NCI-H2227 (cell line): ENCODE results near the gene ASTN1.

Source experiments
- DNase-seq: peaks from one replicate; lab custom pipeline; 2025; ENCODE audit not compliant: unreplicated experiment; lab: John Stamatoyannopoulos, UW

ASTN1 gene

GRCh38 chr1:177164380-177165068, at the start of gene ASTN1:
Gene ASTN1, minus strand, starts transcription at chr1:177164712. Its CDS starts 36 bp downstream, at chr1:177164676.
- peak; percentile 67 for DNase-seq

DNA sequence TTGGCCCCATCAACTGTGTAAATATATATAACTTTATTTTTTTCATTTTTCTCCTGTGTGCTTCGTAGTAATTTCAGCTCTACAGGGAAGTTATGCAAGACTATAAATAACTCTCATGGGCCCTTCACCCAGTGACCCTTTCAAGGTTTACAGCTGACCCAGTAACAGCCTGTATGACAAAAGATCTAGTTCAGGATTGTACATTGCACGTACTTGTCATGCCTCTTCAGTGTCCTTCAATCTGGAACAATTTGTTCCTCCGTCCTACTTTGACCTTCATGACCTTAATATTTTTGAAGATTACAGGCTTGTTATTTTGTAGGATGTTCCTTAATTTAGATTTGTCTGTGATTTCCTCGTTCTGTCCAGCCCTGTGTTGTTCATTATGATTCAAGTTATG, 46.7 kb upstream of the ASTN1 start:
- DNase-seq, result peak; percentile 49

DNA sequence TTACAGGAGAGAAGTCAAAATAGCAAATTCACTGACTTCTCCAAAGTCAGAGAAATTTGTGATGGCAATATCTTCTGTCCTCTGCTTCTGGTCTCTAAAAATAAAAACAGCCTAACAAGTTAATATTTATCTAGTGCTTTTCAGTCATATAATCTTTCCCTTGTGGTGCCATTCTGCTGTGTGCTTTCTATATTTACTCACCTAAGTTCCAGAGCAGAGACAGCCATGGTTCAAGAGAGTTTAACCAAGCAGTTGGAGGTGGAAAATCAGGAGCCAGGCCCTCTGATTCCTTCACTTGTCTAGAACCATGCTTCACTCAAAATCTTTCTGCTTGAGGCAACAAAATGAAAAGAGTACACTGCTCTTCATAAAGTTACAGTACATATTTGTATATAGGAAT, 45.6 kb upstream of the ASTN1 start:
- no peak for DNase-seq

DNA sequence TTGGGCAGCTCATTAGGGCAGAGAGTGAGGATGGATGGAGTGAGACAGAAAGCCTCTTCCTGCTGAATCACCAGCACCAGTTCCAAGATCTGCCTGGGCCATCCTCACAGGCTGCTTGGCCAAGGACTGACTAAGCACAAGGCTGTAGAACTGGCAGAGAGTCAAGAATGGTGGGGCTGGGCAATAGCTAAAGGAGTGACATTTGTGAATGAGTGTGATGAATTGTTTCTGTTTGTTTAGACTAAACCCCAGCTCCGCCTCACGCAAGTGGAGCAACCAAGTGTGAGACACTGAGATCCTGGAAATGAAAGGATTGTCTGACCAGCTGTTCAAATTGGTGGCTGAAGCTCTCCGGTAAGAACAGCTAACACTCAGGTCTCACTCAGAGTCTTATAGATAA, 44.8 kb upstream of the ASTN1 start:
- DNase-seq, result peak; percentile 81

GRCh38 chr1:177208920-177209319, 44.4 kb upstream of the ASTN1 start:
- no peak for DNase-seq

GRCh38 chr1:177206831-177207355, 42.4 kb upstream of the ASTN1 start:
- DNase-seq, result no peak

- DNase-seq, result no peak
Measured at GRCh38 chr1:177200290-177200689, 35.8 kb upstream of the ASTN1 start.

DNA sequence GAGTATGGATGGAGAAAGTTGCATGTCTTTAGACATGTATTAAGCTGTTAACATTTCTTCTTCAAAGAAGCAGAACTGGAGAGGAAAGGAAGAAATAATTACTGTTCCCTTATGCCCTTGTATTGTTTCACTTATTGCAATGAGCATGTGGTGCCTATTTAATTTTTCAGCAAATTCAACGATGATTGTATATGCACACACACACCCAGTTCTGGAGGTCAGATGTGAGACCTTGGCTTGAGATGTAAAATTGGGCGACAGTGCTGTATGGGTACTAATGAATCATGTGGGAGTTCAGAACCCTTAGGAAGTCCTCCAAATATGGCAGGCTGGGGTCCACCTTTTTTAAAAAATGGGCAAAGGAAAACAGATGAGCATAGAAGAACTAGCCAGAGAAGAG, 33.7 kb upstream of the ASTN1 start:
- DNase-seq, result no peak

DNA sequence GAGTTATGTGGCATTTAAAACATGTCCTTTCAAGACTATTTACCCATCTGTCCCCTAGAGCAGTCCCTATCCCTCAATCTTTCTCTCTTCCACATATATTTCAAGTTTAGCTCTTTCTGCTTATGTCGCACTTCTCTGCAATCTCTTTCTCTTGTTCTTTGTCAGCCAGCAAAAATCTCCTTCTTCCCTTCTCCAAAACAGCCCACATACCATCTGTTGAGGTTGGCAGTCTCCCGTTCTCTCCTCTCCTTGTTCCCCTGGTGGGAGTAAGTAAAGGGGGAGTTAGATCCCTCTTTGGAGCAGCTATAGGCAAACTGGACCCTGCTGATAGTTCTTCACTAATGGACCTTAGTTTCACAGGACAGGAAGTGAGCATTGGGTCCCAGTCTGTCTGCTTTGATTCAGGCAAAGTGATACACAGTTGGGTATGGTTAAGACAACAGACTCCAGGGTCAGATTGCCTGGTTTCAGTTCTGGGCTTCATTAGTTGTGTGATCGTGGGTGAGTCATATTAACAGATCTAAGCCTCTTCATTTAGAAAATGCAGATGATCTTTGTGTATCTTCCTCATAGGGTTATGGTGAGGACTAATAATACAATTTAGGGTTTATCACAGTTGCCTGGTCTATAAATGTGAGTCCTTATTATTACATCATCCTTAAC, 25.9 kb upstream of the ASTN1 start:
- no peak for DNase-seq

- DNase-seq, result no peak
Measured at GRCh38 chr1:177186639-177187038, 22.1 kb upstream of the ASTN1 start.

- peak; percentile 14 for DNase-seq
Measured at GRCh38 chr1:177185209-177185608, 20.7 kb upstream of the ASTN1 start.

DNA sequence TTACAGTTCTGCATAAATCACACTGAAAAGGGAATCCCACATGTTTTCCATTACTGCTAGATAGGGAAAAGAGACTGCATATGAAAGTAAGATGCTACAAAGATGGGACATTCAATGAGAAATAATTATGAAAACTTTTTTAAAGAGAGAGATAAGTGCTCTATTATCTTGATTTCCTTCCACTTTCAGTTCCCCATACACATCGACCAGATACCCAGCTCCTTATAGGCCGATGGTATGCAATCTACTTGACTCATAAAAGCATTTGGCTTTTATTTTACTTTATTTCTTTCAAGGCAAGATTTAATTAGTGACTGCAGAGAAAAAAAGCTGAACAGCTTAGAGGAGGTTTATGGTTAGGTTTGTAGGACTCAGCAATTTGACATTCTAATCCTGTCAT, 19.3 kb upstream of the ASTN1 start:
- DNase-seq, result no peak

DNA sequence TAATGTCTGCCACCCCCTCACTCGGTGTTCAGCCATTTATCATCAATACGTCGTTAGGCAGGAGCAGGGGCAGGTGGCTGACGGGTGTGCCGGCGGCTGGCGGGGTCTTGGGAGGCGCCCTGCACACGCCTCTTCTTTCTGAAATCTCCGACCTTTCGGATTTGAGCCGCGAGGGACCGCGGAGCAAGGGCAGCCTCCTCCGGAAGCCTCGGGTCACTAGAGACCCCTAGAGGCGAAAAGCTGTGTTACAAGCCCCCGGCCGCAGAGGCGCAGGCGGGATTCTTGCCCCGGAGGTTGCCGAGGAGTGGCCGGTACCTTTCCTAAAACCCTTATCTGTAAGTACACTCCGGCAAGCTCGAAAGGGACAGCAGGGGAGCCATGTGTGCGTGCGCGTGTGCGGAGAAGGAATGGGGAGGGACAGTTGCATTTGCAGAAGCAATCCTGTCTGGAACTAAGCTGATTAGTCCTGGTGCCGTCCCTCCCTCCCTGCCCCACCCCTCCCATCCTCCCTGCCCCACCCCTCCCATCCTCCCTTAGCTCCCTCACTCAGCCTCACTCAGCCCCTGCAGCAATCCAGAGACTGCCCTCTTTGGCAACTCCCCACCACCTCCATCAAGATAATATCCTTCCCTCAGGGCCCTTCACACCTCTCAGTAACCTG, 17.2 kb upstream of the ASTN1 start:
- DNase-seq, result peak; percentile 91

DNA sequence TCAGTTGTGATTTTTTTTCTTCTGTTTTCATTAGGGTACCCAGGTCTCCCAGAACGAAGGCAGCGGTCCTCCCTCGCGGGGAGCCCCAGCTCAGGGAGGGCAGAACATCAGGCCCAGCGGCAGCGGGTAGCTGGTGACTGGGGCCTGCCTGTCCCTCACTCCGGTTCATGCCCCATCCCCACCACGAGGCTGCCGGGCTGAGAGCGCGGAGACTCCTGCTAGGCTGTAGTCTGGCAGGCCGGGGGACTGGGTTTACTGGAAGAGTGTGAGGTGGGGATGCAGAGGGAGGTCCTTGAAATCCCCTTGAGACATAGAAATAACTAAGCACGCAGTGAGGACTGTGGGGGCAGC, 16.7 kb upstream of the ASTN1 start:
- DNase-seq, result peak; percentile 49

- peak; percentile 28 for DNase-seq
Measured at GRCh38 chr1:177174921-177175634, 10.6 kb upstream of the ASTN1 start.

GRCh38 chr1:177173976-177174375, 9.5 kb upstream of the ASTN1 start:
- no peak for DNase-seq

DNA sequence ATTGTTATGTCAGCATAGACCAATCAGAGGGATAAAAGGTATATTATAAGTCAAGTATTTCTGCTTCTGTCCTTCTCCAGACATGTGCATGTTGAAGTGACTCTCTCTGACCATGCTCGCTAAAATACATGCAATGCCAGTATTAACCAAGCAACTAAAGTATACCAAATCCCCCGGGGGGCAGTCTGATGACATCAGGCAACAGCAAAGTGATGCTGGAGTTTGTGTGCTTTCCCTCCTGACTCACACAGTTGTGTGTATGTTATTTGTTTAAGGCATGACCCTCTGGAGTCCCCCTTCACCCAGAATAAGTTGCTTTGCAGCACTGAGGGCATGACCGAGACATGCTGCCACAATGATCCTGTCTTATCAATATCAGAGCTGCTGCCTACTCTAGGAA, 8.4 kb upstream of the ASTN1 start:
- no peak for DNase-seq

DNA sequence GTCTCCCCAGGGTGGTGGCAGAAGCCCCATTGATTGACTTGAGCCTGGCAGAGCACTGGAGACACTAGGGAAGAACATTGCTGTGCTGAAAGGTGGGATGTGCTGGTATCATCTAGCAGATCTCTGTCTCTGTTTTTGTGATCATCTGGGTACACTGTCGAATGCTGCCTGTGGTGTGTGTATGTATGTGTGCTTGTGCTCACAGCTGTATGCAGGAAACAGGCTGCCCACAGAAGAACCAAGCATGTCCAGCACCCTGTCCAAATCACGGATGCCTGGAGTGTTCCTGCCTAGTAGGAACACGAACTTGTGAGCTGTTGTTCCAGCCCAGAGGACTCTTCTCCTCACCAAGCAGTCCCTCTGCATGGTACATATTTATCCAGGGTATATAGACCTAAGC, 7.8 kb upstream of the ASTN1 start:
- no peak for DNase-seq

DNA sequence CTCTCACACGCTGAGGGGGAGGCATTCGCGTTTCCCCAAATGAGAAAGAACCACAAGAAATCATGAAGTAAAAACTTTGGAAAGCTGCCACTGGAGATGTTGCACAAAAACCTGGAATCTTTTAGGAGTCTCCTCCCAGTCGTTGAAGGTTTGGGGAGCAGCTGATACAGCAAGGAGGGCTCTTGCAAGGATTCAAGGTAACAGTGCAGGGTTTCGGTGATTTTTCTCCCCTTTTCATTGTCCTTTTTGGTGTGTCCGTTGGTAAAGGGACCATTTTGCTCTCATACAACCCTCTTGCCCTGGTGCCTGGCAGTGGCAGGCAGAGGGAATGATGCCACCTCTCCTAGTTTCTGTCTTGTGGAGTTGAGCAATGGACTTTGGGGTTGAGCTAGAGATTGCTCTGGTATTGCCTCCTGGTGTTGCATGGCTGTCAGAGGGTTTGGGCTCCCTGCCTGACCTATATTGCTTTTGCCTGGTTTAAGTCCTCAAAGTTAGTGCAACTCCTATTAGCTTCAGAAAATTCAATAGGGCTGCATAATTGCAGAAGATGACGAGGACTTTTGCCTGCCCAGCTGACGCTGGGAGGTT, 7.1 kb upstream of the ASTN1 start:
- no peak for DNase-seq

DNA sequence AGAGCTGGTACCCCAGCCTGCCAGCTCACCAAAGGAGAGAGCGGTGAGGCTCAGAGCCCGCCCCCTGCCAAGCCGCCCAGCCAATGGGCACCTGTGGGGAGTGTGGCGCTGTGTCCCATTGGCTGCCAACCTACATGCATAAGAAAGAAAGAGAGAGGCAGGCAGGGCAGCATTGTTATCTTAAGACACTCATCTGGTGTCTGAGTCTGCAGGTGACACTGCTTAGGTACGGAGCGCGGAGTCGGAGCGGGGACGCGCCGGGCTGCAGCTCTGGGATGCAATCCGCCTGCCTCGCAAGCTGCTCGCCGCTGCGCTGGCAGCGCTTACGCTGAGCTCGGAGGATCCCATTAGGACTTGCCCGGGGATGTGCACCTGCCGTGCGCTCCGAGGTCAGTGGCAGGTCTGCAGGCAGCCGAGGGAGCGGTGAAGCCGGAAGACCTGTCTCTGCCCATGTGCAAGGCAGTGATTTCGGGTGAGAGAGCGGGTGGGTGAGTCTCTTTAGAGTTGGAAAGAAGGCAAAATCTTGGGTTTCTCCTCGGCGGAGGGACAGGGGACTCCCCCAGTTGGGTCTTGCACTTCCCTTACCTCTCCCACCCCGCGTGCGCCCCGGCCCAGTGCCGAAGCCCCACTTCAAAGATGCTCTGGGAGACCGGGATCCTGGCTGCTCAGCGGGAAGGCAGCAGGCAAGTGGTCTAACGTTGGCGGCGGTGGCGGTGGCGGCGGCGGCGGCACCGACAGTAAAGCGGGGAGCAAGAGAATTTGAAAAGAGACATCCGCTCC, 6.4 kb upstream of the ASTN1 start, which contains the start of gene BRINP2:
Gene BRINP2, plus strand, starts transcription at position 203 of the 780 bp plus-strand sequence. CDS start 58,919 bp downstream, outside the sequence.
- peak; percentile 88 for DNase-seq
